ENCODE data around the gene LENG1.

The LENG1 gene

DNA sequence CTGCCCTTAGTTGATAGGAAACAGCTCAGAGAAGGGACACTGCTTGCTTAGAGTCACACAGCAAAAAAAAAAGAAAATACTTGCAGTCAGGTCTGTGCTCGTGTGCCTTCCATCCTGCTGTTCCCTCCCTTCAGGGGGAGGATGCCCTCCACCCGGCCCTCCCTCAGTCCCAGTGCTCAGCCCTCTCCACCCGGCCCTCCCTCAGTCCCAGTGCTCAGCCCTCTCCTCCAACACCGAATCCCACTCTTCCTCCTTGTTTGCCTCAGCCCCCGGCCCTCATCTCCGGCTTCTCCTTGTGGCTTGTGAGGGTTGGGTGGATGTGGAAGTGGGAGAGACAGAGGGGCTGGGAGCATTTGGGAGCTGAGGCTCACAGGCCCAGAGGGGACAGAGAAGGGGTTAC, 49.9 kb downstream of the LENG1 start:
- DNase-seq (ENCODE audit: low spot score), result no peak

DNA sequence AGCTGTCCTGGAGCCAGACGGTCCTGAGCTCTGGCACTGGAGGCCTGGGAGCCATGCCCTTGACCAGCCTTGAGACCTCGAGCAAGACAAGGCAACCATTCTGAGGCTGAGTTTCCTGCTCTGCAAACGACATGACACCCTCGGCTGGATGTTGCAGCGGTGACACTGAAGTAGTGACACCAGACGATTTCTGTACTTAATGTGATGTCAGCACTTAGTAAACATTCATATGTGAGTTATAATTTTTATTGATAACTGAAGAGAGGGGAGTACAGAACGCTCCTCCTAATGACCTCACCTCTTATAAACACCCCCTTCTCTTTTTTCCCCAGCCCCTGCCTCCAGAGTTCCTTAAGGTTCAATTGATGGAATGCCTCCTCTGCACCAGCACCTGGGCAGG, 51.0 kb downstream of the LENG1 start:
- no peak for DNase-seq (ENCODE audit: low spot score)

DNA sequence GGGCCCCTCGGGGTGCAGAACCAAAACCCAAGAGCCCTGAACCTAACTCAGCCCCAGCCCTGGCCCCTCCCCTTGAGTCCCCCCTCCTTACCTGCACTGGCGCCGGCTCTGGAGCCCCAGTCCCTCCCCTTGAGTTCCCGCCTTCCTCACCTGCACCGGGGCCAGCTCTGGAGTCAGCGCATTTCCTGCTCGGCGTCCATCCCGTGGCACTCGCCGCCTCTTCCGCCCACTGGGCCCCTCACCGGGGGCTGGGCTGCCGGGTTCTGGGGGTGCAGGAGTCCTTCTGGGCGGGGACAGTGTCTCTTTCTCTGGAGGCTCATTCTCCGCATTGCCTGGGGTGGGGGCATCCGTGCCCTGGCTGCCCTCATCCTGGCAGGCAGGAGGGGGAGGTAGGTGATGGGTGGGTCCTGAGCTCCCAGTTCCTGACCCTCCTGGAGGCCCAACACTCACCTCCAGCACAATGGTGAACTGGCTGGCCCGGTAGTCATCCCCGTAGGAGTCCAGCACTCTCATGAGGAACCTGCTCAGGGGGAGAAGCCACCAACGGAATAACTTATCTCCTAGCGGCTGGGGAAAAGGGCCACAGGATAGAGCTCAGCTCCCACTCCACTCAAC, 51.5 kb downstream of the LENG1 start:
- no peak for DNase-seq (ENCODE audit: low spot score)

DNA sequence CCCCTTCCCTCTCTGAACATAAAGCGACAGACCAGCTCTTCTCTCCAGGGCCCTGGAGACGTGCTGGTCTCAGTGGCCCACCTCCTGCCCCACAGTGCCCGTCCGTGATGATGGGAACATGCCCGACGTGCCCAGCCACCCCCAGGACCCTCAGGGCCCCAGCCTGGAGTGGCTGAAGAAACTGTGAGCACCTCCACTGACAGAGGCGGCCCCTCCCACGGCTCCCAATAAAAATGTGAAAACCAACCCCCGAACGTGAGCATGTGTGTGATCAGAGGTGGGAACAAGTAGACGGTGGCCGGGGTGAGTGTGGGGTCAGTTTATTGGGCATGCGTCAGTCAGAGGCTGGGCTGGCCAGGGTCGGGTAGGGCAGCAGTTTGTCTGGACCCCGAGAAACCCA, 52.8 kb downstream of the LENG1 start:
- no peak for DNase-seq (ENCODE audit: low spot score)

DNA sequence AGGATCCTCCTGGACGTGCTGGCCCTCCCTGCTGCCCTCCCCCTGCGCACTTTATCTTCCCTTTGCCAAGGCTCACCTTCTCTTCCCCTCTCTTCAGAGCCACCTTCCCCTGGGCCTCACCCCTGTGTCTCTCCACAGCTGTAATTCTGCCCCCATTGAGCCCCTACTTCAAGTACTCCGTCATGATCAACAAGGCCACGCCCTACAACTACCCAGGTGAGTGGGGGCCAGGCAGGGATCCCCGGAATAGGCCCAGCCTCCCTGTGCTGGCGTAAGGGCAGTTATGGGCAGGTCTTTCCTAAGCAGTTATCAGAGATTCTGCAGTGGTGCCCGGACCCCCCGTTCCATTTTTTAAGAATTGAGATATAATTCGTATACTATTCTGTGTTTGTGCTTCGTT, 53.7 kb downstream of the LENG1 start:
- no peak for DNase-seq (ENCODE audit: low spot score)
